Hepatocyte (in vitro differentiated cells): ENCODE measurements around the gene RHEBL1. TPM values are rescaled to one million over a fixed set of nuclear protein-coding genes. Genes with fewer than 3 reads are reported as not detected.

Experiments
- DNase-seq: peaks from one replicate; pipeline ENCODE4 v3.0.0-alpha.2; 2016; ENCODE audit warnings: low spot score
- H2AFZ ChIP-seq: fragments of 200-600 bp; sonication (generic); 2 replicates; pipeline ENCODE4 v1.6.0; 2016; ENCODE audit warnings: antibody characterized with exemption, mild to moderate bottlenecking
- H3K27ac ChIP-seq: fragments of 200-600 bp; sonication (generic); 2 replicates; pipeline ENCODE4 v1.5.1; 2016; ENCODE audit warnings: mild to moderate bottlenecking
- H3K27me3 ChIP-seq: fragments of 200-600 bp; sonication (generic); 2 replicates; pipeline ENCODE4 v1.6.1; 2016
- H3K36me3 ChIP-seq: fragments of 200-600 bp; sonication (generic); replicated peaks from 2 replicates; pipeline ENCODE4 v1.5.1; 2016; ENCODE audit warnings: low read depth; ENCODE audit not compliant: insufficient read depth
- H3K4me1 ChIP-seq: fragments of 200-600 bp; sonication (generic); 2 replicates; pipeline ENCODE4 v1.5.1; 2016; ENCODE audit warnings: mild to moderate bottlenecking, moderate library complexity; ENCODE audit not compliant: insufficient read depth
- H3K4me2 ChIP-seq: fragments of 200-600 bp; sonication (generic); 2 replicates; pipeline ENCODE4 v1.6.0; 2016
- H3K4me3 ChIP-seq: fragments of 200-600 bp; sonication (generic); 2 replicates; pipeline ENCODE4 v1.5.1; 2016; ENCODE audit warnings: mild to moderate bottlenecking
- H3K79me2 ChIP-seq: fragments of 200-600 bp; sonication (generic); 2 replicates; pipeline ENCODE4 v1.6.0; 2017; ENCODE audit warnings: mild to moderate bottlenecking
- H3K9me2 ChIP-seq: fragments of 200-600 bp; sonication (generic); replicated peaks from 2 replicates; pipeline ENCODE4 v1.6.0; 2017; ENCODE audit warnings: mild to moderate bottlenecking; ENCODE audit not compliant: insufficient read depth
- H3K9me3 ChIP-seq: fragments of 200-600 bp; sonication (generic); 2 replicates; pipeline ENCODE4 v1.5.1; 2016; ENCODE audit warnings: low read depth, mild to moderate bottlenecking
- H4K20me1 ChIP-seq: fragments of 200-600 bp; sonication (generic); 2 replicates; pipeline ENCODE4 v1.6.0; 2016; ENCODE audit warnings: mild to moderate bottlenecking; ENCODE audit not compliant: insufficient read depth, poor library complexity, severe bottlenecking
- EZH2 ChIP-seq: fragments of 200-600 bp; sonication (generic); IDR thresholded peaks from 2 replicates; pipeline ENCODE4 v1.6.1; 2016; ENCODE audit warnings: antibody characterized with exemption, mild to moderate bottlenecking, borderline replicate concordance
- EZH2phosphoT487 ChIP-seq: fragments of 200-600 bp; sonication (generic); IDR thresholded peaks from one replicate; pipeline ENCODE4 v1.6.1; 2018; ENCODE audit warnings: antibody characterized with exemption, mild to moderate bottlenecking, low read depth, moderate library complexity; ENCODE audit not compliant: unreplicated experiment, severe bottlenecking
- WGBS: methylation state at CpG from one replicate; pipeline ENCODE4 v1.1.6; 2016; ENCODE audit warnings: low lambda C conversion rate; ENCODE audit errors: missing lambda C conversion rate; 5-methylcytosine and 5-hydroxymethylcytosine counted together
- polyA plus RNA-seq: library from polyadenylated mRNA; unstranded; fragments of >200 nt; fragmentation: Nextera tagmentation; extraction: Ambion mirVana; gene quantifications from 2 replicates; pipeline ENCODE4 v1.2.1, GENCODE V29; 2016
- total RNA-seq: library from RNA; depleted of rRNA; stranded (reverse); fragments of >200 nt; gene quantifications from 2 replicates; pipeline ENCODE4 v1.2.3, GENCODE V29; 2014
- TF ChIP-seq, protein P1 (sequence below): fragments of 200-600 bp; sonication (generic); IDR thresholded peaks from 2 replicates; pipeline ENCODE4 v1.5.1; 2016; ENCODE audit warnings: antibody characterized with exemption, mild to moderate bottlenecking; ENCODE audit not compliant: poor library complexity

The RHEBL1 gene
- total and polyA plus RNA-seq, 2 experiments from 2014 or later = 0.30 TPM; not detected in 1

DNA sequence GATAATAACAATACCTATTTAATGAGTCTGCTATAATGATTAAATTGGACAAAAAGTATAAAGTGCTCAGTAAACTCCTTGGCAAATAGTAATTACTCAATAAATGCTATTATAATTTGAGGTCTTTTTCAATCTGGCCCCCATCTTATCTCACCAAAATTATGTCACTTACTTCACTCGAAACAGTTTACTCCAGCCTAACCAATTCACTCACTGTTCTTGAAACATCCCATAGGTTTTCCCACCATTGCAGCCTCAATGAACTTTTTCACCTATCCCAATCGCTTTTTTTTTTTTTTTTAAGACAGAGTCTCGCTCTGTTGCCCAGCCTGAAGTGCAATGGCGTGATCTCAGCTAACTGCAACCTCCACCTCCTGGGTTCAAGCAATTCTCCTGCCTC is 33.8 kb downstream of the RHEBL1 start:
- TF ChIP-seq, protein P1, sequence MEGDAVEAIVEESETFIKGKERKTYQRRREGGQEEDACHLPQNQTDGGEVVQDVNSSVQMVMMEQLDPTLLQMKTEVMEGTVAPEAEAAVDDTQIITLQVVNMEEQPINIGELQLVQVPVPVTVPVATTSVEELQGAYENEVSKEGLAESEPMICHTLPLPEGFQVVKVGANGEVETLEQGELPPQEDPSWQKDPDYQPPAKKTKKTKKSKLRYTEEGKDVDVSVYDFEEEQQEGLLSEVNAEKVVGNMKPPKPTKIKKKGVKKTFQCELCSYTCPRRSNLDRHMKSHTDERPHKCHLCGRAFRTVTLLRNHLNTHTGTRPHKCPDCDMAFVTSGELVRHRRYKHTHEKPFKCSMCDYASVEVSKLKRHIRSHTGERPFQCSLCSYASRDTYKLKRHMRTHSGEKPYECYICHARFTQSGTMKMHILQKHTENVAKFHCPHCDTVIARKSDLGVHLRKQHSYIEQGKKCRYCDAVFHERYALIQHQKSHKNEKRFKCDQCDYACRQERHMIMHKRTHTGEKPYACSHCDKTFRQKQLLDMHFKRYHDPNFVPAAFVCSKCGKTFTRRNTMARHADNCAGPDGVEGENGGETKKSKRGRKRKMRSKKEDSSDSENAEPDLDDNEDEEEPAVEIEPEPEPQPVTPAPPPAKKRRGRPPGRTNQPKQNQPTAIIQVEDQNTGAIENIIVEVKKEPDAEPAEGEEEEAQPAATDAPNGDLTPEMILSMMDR = no peak
- TF ChIP-seq EZH2phosphoT487 (no peak), EZH2 (no peak)
- Histone ChIP-seq H3K79me2 (no peaks in the 10 kb centered on the region), H3K4me2 (no peak overlapping the region), H3K36me3 (no peaks in the 10 kb centered on the region), H3K4me3 (no peak overlapping the region), H3K27ac (no peak overlapping the region), H3K27me3 (no peaks in the 10 kb centered on the region), H3K9me3 (no peaks in the 10 kb centered on the region), H2AFZ (no peak overlapping the region), H3K4me1 (no peaks in the 10 kb centered on the region), H3K9me2 (no peaks in the 10 kb centered on the region), H4K20me1 (no peaks in the 10 kb centered on the region)
- no peak for DNase-seq
- WGBS = 93% methylated on average over 4 of the region's 4 CpGs

DNA sequence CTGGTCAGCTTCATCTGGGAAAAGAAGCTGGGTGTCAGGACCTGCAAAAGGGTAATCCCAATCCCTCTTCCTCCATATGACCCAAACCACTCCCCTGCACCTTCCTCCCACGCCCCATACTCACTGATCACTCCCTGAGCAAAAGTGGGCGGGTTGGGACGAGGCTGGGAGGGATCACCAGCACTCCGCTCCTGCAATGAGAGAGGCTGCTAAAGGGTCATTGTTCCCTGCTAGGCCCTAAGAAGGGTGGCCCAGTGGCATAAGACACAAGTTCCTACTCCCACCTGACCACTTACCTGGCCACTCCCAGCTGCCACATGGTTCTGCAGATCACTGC is 35.5 kb downstream of the RHEBL1 start:
- no peaks in the 10 kb centered on the region for H3K27me3 ChIP-seq
- TF ChIP-seq, protein P1 = no peak
- TF ChIP-seq EZH2 (no peak), EZH2phosphoT487 (no peak)
- H2AFZ ChIP-seq = no peak overlapping the region
- WGBS = 98% methylated on average over 4 of the region's 4 CpGs
- H3K4me3 ChIP-seq = no peak overlapping the region
- H3K36me3 ChIP-seq = no peaks in the 10 kb centered on the region
- H3K79me2 ChIP-seq = no peaks in the 10 kb centered on the region
- no peak for DNase-seq
- no peak overlapping the region for H3K27ac ChIP-seq
- no peaks in the 10 kb centered on the region for H3K4me1 ChIP-seq
- H3K9me3 ChIP-seq = no peaks in the 10 kb centered on the region
- no peaks in the 10 kb centered on the region for H3K9me2 ChIP-seq
- no peaks in the 10 kb centered on the region for H4K20me1 ChIP-seq
- H3K4me2 ChIP-seq = no peak overlapping the region

- Histone ChIP-seq H3K79me2 (no peaks in the 10 kb centered on the region), H3K4me2 (no peak overlapping the region), H3K27me3 (no peaks in the 10 kb centered on the region), H3K9me2 (no peaks in the 10 kb centered on the region), H3K27ac (no peak overlapping the region), H2AFZ (no peak overlapping the region), H4K20me1 (no peaks in the 10 kb centered on the region), H3K4me3 (no peak overlapping the region), H3K36me3 (no peaks in the 10 kb centered on the region), H3K9me3 (no peaks in the 10 kb centered on the region), H3K4me1 (no peaks in the 10 kb centered on the region)
- TF ChIP-seq, protein P1 = no peak
- no peak for TF ChIP-seq EZH2
- TF ChIP-seq EZH2phosphoT487 = no peak
- DNase-seq = no peak
- WGBS = 95% methylated on average over 12 of the region's 12 CpGs
These were observed 36.0 kb downstream of the RHEBL1 start for GRCh38 chr12:49033611-49034285.
